Progenitor cell of endocrine pancreas (in vitro differentiated cells): ENCODE measurements around the gene SEC22A. TPM values are rescaled to one million over a fixed set of nuclear protein-coding genes. Genes with fewer than 3 reads are reported as not detected.
A peak's percentile ranks its signal among the peaks of the same experiment; 100 is the strongest.

Source experiments
- DNase-seq: peaks from one replicate; pipeline ENCODE4 v3.0.0; 2021; ENCODE audit warnings: low spot score; ENCODE audit not compliant: unreplicated experiment
- H3K27ac Mint-ChIP-seq: 2 replicates; pipeline ENCODE4 v1.8.0; 2021; ENCODE audit warnings: mild to moderate bottlenecking, moderate library complexity, mixed read lengths
- H3K27me3 Mint-ChIP-seq: 2 replicates; pipeline ENCODE4 v1.8.0; 2021; ENCODE audit warnings: mixed read lengths
- H3K36me3 Mint-ChIP-seq: 2 replicates; pipeline ENCODE4 v1.8.0; 2022; ENCODE audit warnings: mixed read lengths; ENCODE audit not compliant: insufficient read depth
- H3K4me1 Mint-ChIP-seq: 2 replicates; pipeline ENCODE4 v1.8.0; 2021; ENCODE audit warnings: low read depth, mixed read lengths
- H3K4me3 Mint-ChIP-seq: 2 replicates; pipeline ENCODE4 v1.8.0; 2021; ENCODE audit warnings: low read depth, mild to moderate bottlenecking, moderate library complexity, mixed read lengths
- H3K9me3 Mint-ChIP-seq: 2 replicates; pipeline ENCODE4 v1.8.0; 2021; ENCODE audit warnings: low read depth, mixed read lengths
- total RNA-seq: library from RNA; stranded (reverse); gene quantifications from 2 replicates; pipeline ENCODE4 v1.2.1, GENCODE V29; 2021
- TF ChIP-seq, protein P1 (sequence below): fragments of 200-600 bp; sonication (generic); IDR thresholded peaks from one replicate; pipeline ENCODE4 v1.5.0; 2021; ENCODE audit warnings: antibody characterized with exemption, mild to moderate bottlenecking; ENCODE audit not compliant: unreplicated experiment

SEC22A gene
- total RNA-seq, 1 donor from 2014 or later: 14.0 TPM

DNA sequence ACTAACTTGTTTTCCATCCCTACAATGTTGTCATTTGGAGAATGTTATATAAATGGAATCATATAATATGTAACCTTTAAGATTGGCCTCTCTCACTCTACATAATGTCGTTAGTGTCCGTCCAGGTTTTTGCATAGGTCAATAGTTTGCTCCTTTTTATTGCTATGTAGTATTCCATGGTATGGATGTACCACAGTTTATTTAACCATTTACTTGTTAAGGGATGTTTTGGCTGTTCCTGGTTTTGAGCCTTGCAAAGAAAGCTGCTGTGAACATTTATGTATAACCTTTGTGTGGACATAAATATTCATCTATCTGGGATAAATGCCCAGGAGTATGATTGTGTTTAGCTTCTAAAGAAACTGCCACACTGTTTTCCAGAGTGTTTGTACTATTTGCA lies 34.1 kb upstream of the SEC22A start:
- no peak overlapping the region for H3K27ac Mint-ChIP-seq
- peaks cover 23% of the 10 kb centered on the region for H3K36me3 Mint-ChIP-seq
- H3K27me3 Mint-ChIP-seq: no peaks in the 10 kb centered on the region
- H3K4me1 Mint-ChIP-seq: peaks cover 12% of the 10 kb centered on the region
- peaks cover 8% of the 10 kb centered on the region for H3K9me3 Mint-ChIP-seq
- TF ChIP-seq, protein P1, sequence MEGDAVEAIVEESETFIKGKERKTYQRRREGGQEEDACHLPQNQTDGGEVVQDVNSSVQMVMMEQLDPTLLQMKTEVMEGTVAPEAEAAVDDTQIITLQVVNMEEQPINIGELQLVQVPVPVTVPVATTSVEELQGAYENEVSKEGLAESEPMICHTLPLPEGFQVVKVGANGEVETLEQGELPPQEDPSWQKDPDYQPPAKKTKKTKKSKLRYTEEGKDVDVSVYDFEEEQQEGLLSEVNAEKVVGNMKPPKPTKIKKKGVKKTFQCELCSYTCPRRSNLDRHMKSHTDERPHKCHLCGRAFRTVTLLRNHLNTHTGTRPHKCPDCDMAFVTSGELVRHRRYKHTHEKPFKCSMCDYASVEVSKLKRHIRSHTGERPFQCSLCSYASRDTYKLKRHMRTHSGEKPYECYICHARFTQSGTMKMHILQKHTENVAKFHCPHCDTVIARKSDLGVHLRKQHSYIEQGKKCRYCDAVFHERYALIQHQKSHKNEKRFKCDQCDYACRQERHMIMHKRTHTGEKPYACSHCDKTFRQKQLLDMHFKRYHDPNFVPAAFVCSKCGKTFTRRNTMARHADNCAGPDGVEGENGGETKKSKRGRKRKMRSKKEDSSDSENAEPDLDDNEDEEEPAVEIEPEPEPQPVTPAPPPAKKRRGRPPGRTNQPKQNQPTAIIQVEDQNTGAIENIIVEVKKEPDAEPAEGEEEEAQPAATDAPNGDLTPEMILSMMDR: no peak
- no peak overlapping the region for H3K4me3 Mint-ChIP-seq
- no peak for DNase-seq

DNA sequence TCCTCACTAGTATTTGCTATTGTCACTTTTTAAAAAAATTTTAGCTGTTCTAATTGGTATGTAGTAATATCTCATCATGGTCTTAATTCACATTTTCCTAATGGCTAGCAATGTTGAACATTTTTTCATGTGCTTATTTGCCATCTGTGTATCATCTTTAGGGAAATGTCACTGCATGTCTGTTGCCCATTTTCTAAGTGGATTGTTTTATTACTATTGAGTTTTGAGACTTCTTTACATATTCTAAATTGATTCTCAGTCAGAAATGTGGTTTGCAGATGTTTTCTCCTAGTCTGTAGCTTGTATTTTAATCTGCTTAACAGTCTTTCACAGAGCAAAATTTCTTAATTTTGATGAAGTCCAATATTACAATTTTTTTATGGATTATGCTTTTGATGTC lies 33.6 kb upstream of the SEC22A start:
- peaks cover 22% of the 10 kb centered on the region for H3K36me3 Mint-ChIP-seq
- H3K27me3 Mint-ChIP-seq: no peaks in the 10 kb centered on the region
- no peak for DNase-seq
- H3K4me1 Mint-ChIP-seq: peaks cover 12% of the 10 kb centered on the region
- no peak overlapping the region for H3K4me3 Mint-ChIP-seq
- no peak overlapping the region for H3K27ac Mint-ChIP-seq
- H3K9me3 Mint-ChIP-seq: peaks cover 8% of the 10 kb centered on the region
- TF ChIP-seq, protein P1: no peak

DNA sequence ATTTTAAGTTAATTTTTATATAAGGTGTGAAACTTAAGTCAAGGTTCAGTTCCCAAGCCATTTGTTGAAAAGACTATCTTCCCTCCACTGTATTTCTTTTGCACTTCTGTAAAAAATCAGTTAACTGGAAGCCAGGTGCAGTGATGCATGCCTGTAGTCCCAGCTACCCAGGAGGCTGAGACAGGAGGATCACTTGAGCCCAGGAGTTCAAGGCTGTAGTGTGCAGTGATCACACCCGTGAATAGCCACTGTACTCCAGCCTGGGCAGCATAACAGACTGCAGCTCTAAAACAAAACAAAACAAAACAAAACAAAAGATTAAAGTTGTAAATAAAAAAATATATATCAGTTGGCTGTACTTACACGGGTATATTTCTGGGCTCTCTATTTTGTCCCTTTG lies 33.1 kb upstream of the SEC22A start:
- Mint-ChIP-seq H3K4me1 (peaks cover 12% of the 10 kb centered on the region), H3K27ac (no peak overlapping the region), H3K9me3 (peaks cover 8% of the 10 kb centered on the region), H3K4me3 (no peak overlapping the region), H3K36me3 (peaks cover 22% of the 10 kb centered on the region), H3K27me3 (no peaks in the 10 kb centered on the region)
- DNase-seq: no peak
- TF ChIP-seq, protein P1: no peak

DNA sequence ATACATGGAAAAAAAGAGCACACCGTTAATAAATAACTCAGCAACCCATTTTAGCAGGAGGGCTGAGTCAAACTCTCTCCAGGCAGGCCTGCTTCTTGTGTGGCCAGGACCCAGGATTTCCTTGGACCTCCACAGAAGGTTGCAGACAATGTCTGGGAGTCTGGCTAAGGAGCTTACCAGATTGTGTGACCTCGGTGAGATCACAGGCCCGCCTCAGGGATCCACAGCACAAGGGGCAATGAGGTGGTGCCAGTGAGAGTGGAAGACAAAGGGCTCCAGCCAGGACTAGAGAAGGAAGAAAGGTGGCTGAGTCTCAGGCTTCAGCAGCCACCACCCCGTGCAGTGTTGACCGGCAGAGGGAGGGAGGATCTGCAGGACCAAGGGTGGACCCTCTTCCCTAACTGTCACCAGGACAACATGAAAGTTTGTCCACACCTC lies 32.2 kb upstream of the SEC22A start:
- Mint-ChIP-seq H3K4me3 (no peak overlapping the region), H3K9me3 (peaks cover 8% of the 10 kb centered on the region), H3K36me3 (peaks cover 19% of the 10 kb centered on the region), H3K4me1 (peaks cover 12% of the 10 kb centered on the region), H3K27me3 (no peaks in the 10 kb centered on the region), H3K27ac (peak overlapping the region; percentile 87)
- TF ChIP-seq, protein P1: no peak
- no peak for DNase-seq

DNA sequence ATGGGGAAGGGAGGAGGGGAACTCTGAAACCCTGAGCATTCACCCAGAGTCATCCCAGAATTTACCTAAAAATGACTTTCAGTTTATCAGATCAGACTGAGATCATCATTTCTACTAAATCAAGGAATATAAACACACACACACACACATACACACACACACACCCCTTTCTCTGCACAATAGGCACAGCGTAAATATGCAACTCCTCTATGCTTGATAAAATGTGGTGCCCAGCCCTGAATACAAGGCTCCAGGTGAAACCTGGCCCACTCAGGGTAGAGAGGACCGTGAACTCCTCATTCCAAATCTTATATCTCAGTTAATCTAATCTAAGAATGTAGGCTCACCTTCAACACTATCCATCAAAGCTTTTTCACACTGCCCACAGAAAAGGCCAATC lies 31.8 kb upstream of the SEC22A start:
- H3K4me3 Mint-ChIP-seq: no peak overlapping the region
- H3K4me1 Mint-ChIP-seq: peaks cover 12% of the 10 kb centered on the region
- H3K27ac Mint-ChIP-seq: peak overlapping the region; percentile 87

More for the DNA sequence above, 31.8 kb upstream of the SEC22A start:
- TF ChIP-seq, protein P1: no peak
- no peaks in the 10 kb centered on the region for H3K27me3 Mint-ChIP-seq
- no peak for DNase-seq
- H3K9me3 Mint-ChIP-seq: peaks cover 6% of the 10 kb centered on the region
- H3K36me3 Mint-ChIP-seq: peaks cover 15% of the 10 kb centered on the region
